OCI-LY7 (cell line): ENCODE data around the gene PASD1.

Experiments used
- EZH2phosphoT487 ChIP-seq: fragments of 200-600 bp; sonication (generic); IDR thresholded peaks from 2 replicates; pipeline ENCODE4 v1.6.1; 2018; ENCODE audit warnings: low read depth, borderline replicate concordance, mild to moderate bottlenecking, mixed run types, antibody characterized with exemption, low read length, moderate library complexity, mixed read lengths
- TF ChIP-seq, protein P1 (sequence below): fragments of 200-600 bp; sonication (generic); conservative IDR thresholded peaks from 2 replicates; pipeline ENCODE4 v1.5.1; 2014; ENCODE audit warnings: mild to moderate bottlenecking, antibody characterized with exemption, low read length, moderate library complexity, mixed read lengths

GRCh38 chrX:151680805-151681204, 117.3 kb downstream of the PASD1 start:
- no peak for TF ChIP-seq EZH2phosphoT487
- TF ChIP-seq, protein P1, sequence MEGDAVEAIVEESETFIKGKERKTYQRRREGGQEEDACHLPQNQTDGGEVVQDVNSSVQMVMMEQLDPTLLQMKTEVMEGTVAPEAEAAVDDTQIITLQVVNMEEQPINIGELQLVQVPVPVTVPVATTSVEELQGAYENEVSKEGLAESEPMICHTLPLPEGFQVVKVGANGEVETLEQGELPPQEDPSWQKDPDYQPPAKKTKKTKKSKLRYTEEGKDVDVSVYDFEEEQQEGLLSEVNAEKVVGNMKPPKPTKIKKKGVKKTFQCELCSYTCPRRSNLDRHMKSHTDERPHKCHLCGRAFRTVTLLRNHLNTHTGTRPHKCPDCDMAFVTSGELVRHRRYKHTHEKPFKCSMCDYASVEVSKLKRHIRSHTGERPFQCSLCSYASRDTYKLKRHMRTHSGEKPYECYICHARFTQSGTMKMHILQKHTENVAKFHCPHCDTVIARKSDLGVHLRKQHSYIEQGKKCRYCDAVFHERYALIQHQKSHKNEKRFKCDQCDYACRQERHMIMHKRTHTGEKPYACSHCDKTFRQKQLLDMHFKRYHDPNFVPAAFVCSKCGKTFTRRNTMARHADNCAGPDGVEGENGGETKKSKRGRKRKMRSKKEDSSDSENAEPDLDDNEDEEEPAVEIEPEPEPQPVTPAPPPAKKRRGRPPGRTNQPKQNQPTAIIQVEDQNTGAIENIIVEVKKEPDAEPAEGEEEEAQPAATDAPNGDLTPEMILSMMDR: peak; percentile 71
